Measurements from ENCODE around the gene GIT2.

Gene GIT2, protein sequence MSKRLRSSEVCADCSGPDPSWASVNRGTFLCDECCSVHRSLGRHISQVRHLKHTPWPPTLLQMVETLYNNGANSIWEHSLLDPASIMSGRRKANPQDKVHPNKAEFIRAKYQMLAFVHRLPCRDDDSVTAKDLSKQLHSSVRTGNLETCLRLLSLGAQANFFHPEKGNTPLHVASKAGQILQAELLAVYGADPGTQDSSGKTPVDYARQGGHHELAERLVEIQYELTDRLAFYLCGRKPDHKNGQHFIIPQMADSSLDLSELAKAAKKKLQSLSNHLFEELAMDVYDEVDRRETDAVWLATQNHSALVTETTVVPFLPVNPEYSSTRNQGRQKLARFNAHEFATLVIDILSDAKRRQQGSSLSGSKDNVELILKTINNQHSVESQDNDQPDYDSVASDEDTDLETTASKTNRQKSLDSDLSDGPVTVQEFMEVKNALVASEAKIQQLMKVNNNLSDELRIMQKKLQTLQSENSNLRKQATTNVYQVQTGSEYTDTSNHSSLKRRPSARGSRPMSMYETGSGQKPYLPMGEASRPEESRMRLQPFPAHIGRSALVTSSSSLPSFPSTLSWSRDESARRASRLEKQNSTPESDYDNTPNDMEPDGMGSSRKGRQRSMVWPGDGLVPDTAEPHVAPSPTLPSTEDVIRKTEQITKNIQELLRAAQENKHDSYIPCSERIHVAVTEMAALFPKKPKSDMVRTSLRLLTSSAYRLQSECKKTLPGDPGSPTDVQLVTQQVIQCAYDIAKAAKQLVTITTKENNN

DNA sequence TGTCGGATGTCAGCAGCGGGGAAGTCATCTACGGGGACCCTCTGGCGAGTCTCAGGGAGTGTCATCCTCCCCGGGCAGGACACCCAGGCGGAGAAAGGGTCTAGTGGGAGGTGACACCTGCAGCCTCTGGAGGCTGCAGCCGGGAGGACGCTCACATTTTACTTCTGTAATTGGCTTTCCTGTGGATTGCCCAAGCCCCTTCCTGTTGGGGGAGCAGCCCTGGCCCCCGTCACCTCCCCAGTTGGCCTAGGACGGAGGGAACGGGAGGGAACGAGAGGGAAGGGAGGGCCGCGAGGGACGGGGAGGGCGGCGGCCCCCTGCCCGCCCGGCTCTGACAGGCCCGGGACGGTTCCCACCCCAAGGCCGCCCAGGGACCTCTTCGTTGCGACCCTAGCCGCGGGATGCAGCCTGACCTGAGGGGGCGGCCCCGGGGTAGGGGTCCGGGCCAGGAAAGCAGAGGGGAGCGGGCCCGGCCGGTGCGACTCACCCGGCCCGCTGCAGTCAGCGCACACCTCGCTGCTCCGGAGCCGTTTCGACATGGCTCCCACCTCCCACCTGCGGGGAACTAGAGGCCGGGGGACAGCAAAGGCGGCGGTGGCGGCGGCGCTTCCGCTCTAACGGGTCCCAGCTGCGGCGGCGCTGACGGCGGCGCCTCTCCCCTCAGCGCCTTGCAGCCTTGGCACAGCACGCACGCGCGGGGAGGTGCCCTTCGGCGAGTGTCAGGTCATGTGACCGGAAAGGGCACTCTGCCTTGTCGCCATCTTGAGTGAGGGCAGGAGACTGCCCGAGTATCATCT, at the start of gene GIT2:
Gene GIT2 (minus strand): TSS at position 683 of the 797 bp plus-strand sequence. CDS start 144 bp downstream, at position 539.
- peak within 1 kb of the TSS; percentile 79 to 97 for H3K4me3 ChIP-seq (ENCODE audit: low read depth in 1 of 2, low read length in 1 of 2)
- H3K27me3 ChIP-seq, result no peaks in the 10 kb centered on the region
- no peaks in the 10 kb centered on the region for H3K9me3 ChIP-seq
- peaks cover 17% of the 10 kb centered on the region for H3K36me3 ChIP-seq
- TF ChIP-seq CTCF (IDR thresholded peaks at IDR 0.05), result peak; percentile 73
- H3K4me1 ChIP-seq (ENCODE audit: control insufficient read depth in 1 of 2, insufficient read depth in 1 of 2, low read depth in 1 of 2, low read length in 1 of 2), result peaks cover 56 to 71% of the 10 kb centered on the region in 2 experiments
- peak within 1 kb of the TSS; percentile 100 for H3K27ac ChIP-seq

GRCh38 chr12:110042264-110042663, 46.1 kb upstream of the GIT2 start:
- Histone ChIP-seq H3K27ac (no peak overlapping the region), H3K4me1 (ENCODE audit: control insufficient read depth in 1 of 2, insufficient read depth in 1 of 2, low read depth in 1 of 2, low read length in 1 of 2) (peaks cover 14 to 20% of the 10 kb centered on the region in 2 experiments)

DNA sequence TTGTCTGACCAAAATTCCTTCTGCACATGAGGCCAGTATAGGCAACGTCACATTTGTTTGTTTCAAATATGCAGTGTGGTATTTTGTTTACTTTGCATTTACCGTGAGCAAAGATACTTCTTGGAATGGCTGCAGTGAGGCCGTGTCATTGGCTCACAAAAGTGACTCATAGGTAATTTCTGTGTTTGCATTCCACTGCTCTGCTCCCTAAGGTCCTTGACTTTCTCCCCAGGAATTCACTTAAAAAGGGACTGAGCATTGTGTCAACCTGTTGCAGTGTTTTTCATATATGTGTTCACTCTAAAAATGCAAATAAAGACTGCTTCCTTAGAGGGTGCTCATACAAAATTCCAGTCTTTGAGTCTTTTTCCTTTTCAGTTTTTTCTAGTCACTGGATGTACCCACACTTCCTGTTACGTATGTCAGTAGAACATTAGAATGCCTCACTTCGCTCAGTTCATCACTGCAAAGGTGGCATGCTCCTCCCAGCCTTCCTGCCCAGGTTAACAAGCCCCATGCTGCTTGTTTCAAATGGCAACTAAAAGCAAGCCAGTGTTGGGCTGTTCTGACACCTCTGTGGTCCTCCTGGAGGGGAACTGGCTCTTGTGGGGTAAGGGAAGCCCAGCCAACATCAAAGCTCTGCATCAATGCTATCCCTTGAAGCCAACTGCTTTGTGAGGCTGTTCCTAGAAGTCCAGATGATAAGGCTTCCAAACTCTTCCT, 43.1 kb upstream of the GIT2 start:
- TF ChIP-seq CTCF (IDR thresholded peaks at IDR 0.05), result no peak
- Histone ChIP-seq H3K4me3 (ENCODE audit: low read depth in 1 of 2, low read length in 1 of 2) (no peak overlapping the region), H3K27me3 (no peaks in the 10 kb centered on the region), H3K36me3 (peaks cover 73% of the 10 kb centered on the region), H3K27ac (peak overlapping the region; percentile 73), H3K4me1 (ENCODE audit: control insufficient read depth in 1 of 2, insufficient read depth in 1 of 2, low read depth in 1 of 2, low read length in 1 of 2) (peaks cover 7% of the 10 kb centered on the region in 2 experiments), H3K9me3 (no peaks in the 10 kb centered on the region)

More at GRCh38 chr12:110042264-110042663, 46.1 kb upstream of the GIT2 start:
- H3K9me3 ChIP-seq, result no peaks in the 10 kb centered on the region
- H3K36me3 ChIP-seq, result peaks cover 43% of the 10 kb centered on the region
- no peak overlapping the region for H3K4me3 ChIP-seq (ENCODE audit: low read depth in 1 of 2, low read length in 1 of 2)
- no peaks in the 10 kb centered on the region for H3K27me3 ChIP-seq
- TF ChIP-seq CTCF (IDR thresholded peaks at IDR 0.05), result no peak

DNA sequence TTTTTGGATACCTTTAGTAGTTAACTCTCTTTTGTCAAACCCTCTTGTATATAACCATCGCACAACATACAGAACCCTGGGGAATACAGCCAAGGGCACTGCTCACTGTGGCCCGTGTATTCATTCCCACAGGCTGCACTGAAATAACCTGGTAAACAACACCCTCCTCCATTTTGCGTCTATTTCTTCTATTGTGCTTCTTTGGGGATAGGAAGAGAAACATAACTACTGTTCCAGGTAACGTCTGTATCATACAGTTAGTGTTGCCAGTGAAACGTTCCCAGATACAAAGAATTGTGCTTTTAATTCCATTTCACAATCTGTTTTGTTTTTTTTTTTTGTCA, 42.5 kb upstream of the GIT2 start:
- Histone ChIP-seq H3K9me3 (no peaks in the 10 kb centered on the region), H3K4me1 (ENCODE audit: control insufficient read depth in 1 of 2, insufficient read depth in 1 of 2, low read depth in 1 of 2, low read length in 1 of 2) (peaks cover 7% of the 10 kb centered on the region in 2 experiments), H3K27ac (peak overlapping the region; percentile 73), H3K27me3 (no peaks in the 10 kb centered on the region), H3K4me3 (ENCODE audit: low read depth in 1 of 2, low read length in 1 of 2) (no peak overlapping the region), H3K36me3 (peaks cover 78% of the 10 kb centered on the region)
- TF ChIP-seq CTCF (IDR thresholded peaks at IDR 0.05), result no peak

GRCh38 chr12:110037315-110037714, 41.1 kb upstream of the GIT2 start:
- H3K9me3 ChIP-seq, result no peaks in the 10 kb centered on the region
- no peak for TF ChIP-seq CTCF (IDR thresholded peaks at IDR 0.05)
- H3K4me1 ChIP-seq (ENCODE audit: control insufficient read depth in 1 of 2, insufficient read depth in 1 of 2, low read depth in 1 of 2, low read length in 1 of 2), result peaks cover 7% of the 10 kb centered on the region in 2 experiments
- no peaks in the 10 kb centered on the region for H3K27me3 ChIP-seq
- H3K4me3 ChIP-seq (ENCODE audit: low read depth in 1 of 2, low read length in 1 of 2), result no peak overlapping the region
- peaks cover 91% of the 10 kb centered on the region for H3K36me3 ChIP-seq
- peak overlapping the region; percentile 7 for H3K27ac ChIP-seq

Measured in neutrophil (primary cell).